ENCODE data around the gene NIM1K.

DNA sequence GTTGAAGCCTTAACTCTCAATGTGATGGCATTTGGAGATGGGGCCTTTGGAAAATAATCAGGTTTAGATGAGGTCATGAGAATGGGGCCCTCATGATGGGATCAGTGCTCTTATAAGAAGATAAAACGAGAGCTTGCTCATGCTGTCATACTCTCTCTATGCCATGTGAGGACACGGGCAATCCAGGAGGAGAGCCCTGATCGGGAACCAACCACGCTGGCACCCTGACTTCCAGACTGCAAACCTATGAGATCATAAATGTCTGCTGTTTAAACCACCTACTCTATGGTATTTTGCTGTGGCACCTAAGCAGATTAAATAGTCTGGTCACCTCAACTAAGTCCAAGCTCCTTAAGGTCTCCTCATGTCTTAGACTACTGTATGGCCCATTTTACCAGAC lies 111.2 kb downstream of the NIM1K start:
- TF ChIP-seq, protein P1, sequence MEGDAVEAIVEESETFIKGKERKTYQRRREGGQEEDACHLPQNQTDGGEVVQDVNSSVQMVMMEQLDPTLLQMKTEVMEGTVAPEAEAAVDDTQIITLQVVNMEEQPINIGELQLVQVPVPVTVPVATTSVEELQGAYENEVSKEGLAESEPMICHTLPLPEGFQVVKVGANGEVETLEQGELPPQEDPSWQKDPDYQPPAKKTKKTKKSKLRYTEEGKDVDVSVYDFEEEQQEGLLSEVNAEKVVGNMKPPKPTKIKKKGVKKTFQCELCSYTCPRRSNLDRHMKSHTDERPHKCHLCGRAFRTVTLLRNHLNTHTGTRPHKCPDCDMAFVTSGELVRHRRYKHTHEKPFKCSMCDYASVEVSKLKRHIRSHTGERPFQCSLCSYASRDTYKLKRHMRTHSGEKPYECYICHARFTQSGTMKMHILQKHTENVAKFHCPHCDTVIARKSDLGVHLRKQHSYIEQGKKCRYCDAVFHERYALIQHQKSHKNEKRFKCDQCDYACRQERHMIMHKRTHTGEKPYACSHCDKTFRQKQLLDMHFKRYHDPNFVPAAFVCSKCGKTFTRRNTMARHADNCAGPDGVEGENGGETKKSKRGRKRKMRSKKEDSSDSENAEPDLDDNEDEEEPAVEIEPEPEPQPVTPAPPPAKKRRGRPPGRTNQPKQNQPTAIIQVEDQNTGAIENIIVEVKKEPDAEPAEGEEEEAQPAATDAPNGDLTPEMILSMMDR (IDR thresholded peaks at IDR 0.05): no peak
- no peak for TF ChIP-seq ZFX (IDR thresholded peaks at IDR 0.05; ENCODE audit: borderline replicate concordance)
